HCT116 (cell line): ENCODE results near the gene SYNGR3. TPM values are rescaled to one million over a fixed set of nuclear protein-coding genes. Genes with fewer than 3 reads are reported as not detected.

Source experiments
- ATAC-seq: fragments of 200-7000 bp; cut with Tn5 transposase; 2 replicates; pipeline ENCODE4 v1.9.1; 2020; ENCODE audit warnings: mild to moderate bottlenecking, moderate library complexity
- BruUV-seq: library from RNA; stranded (reverse); fragments of 400-500 nt; replicated peaks from 2 replicates; lab custom pipeline; 2021; lab: Mats Ljungman, UMichigan
- CTCF ChIA-PET: fragments of 300-600 bp; sonication (Branson Sonifier 250); formaldehyde crosslinking; loops from one replicate; lab custom pipeline; 2021; ENCODE audit warnings: antibody characterized with exemption; lab: Charles Lee
- POLR2A ChIA-PET: fragments of 300-600, 350-600 bp; sonication (Branson Sonifier 250); formaldehyde crosslinking; loops from one replicate; lab custom pipeline; 2021; ENCODE audit warnings: antibody characterized with exemption; lab: Charles Lee
- RAD21 ChIA-PET, 2 experiments: fragments of 300-600 bp; sonication (Branson Sonifier 250); formaldehyde crosslinking; loops; one replicate each; lab custom pipeline; 2023; ENCODE audit warnings: low total read pairs in 2 of 2; ENCODE audit not compliant: uncharacterized antibody in 2 of 2, unreplicated experiment in 2 of 2, low non-redundant PET in 1 of 2; lab: Charles Lee
- DNase-seq: peaks from one replicate; pipeline ENCODE4 v3.0.0-alpha.2; 2010; ENCODE audit warnings: low read depth, low spot score
- H2AFZ ChIP-seq: fragments of 200-600 bp; shearing (Covaris generic), sonication (generic); 2 replicates; pipeline ENCODE4 v1.6.1; 2017; ENCODE audit warnings: low read depth, mixed run types, mixed read lengths, antibody characterized with exemption, low read length; ENCODE audit not compliant: poor library complexity, severe bottlenecking
- H3K27ac ChIP-seq: 2 replicates; pipeline ENCODE4 v1.5.1; 2012; ENCODE audit warnings: low read depth, low read length
- H3K27me3 ChIP-seq: fragments of 200-600 bp; sonication (generic); 2 replicates; pipeline ENCODE4 v1.6.1; 2016; ENCODE audit warnings: mixed run types, low read length, mixed read lengths; ENCODE audit not compliant: insufficient read depth
- H3K36me3 ChIP-seq, 2 experiments: fragments of 200-500 bp in 1 of 2; fragments of 200-600 bp in 1 of 2; sonication (Bioruptor generic) in 1 of 2; sonication (generic) in 1 of 2; 2 replicates each; pipeline versions ENCODE4 v1.5.1 to v1.6.1; 2014 to 2016; ENCODE audit warnings: low read length in 2 of 2, inconsistent platforms in 1 of 2, mixed read lengths in 1 of 2, mixed run types in 1 of 2; ENCODE audit not compliant: insufficient read depth in 2 of 2, control insufficient read depth in 1 of 2
- H3K4me1 ChIP-seq, 2 experiments: fragments of 200-600 bp in 1 of 2; sonication (generic) in 1 of 2; 2 replicates each; pipeline versions ENCODE4 v1.5.1 to v1.6.1; 2012 to 2017; ENCODE audit warnings: low read length in 2 of 2, inconsistent platforms in 1 of 2, mild to moderate bottlenecking in 1 of 2, mixed read lengths in 1 of 2, mixed run types in 1 of 2, moderate library complexity in 1 of 2; ENCODE audit not compliant: insufficient read depth in 2 of 2, control insufficient read depth in 1 of 2
- H3K4me2 ChIP-seq: fragments of 200-600 bp; sonication (generic); 2 replicates; pipeline ENCODE4 v1.6.1; 2017; ENCODE audit warnings: mixed run types, low read length, mixed read lengths
- H3K4me3 ChIP-seq, 2 experiments: fragments of 200-600 bp in 1 of 2; sonication (generic) in 1 of 2; replicated peaks in 1 of 2; 2 replicates each; pipeline ENCODE4 v1.5.1; 2011 to 2016; ENCODE audit warnings: low read length in 2 of 2, control low read depth in 1 of 2, low read depth in 1 of 2, mild to moderate bottlenecking in 1 of 2, mixed read lengths in 1 of 2, mixed run types in 1 of 2
- H3K79me2 ChIP-seq: fragments of 200-600 bp; sonication (generic); 2 replicates; pipeline ENCODE4 v1.6.1; 2017; ENCODE audit warnings: mild to moderate bottlenecking, mixed run types, low read length, moderate library complexity, mixed read lengths; ENCODE audit not compliant: insufficient read depth
- H3K9ac ChIP-seq: fragments of 200-600 bp; sonication (generic); 2 replicates; pipeline ENCODE4 v1.6.1; 2016; ENCODE audit warnings: low read length, mixed read lengths
- H3K9me2 ChIP-seq: fragments of 200-600 bp; sonication (generic), shearing (Covaris generic); 2 replicates; pipeline ENCODE4 v1.6.1; 2017; ENCODE audit warnings: mixed run types, mild to moderate bottlenecking, moderate library complexity; ENCODE audit not compliant: insufficient read depth
- H3K9me3 ChIP-seq, 2 experiments: fragments of 200-500 bp in 1 of 2; fragments of 200-600 bp in 1 of 2; sonication (Bioruptor generic) in 1 of 2; sonication (generic) in 1 of 2; 2 replicates each; pipeline ENCODE4 v1.6.1; 2014 to 2017; ENCODE audit warnings: low read length in 2 of 2, mixed read lengths in 2 of 2, inconsistent platforms in 1 of 2, low read depth in 1 of 2, mild to moderate bottlenecking in 1 of 2, mixed run types in 1 of 2, moderate library complexity in 1 of 2; ENCODE audit not compliant: control insufficient read depth in 1 of 2, insufficient read depth in 1 of 2
- H4K20me1 ChIP-seq: fragments of 200-600 bp; sonication (generic), shearing (Covaris generic); 2 replicates; pipeline ENCODE4 v1.6.1; 2017; ENCODE audit warnings: mixed run types, mild to moderate bottlenecking, moderate library complexity; ENCODE audit not compliant: insufficient read depth
- ATF3 ChIP-seq: IDR thresholded peaks from 2 replicates; pipeline ENCODE4 v1.6.1; 2012
- CBX3 ChIP-seq: IDR thresholded peaks from 2 replicates; pipeline ENCODE4 v1.6.1; 2012; ENCODE audit warnings: low read depth
- CEBPB ChIP-seq: IDR thresholded peaks from 2 replicates; pipeline ENCODE4 v1.6.1; 2012; ENCODE audit warnings: low read depth
- CTCF ChIP-seq, 3 experiments: fragments of 200-600 bp in 1 of 3; sonication (generic) in 1 of 3; IDR thresholded peaks in 2 of 3; conservative IDR thresholded peaks in 1 of 3; 2 replicates each; pipeline ENCODE4 v1.5.1; 2012 to 2017; ENCODE audit warnings: low read depth in 2 of 3, low read length in 2 of 3, antibody characterized with exemption in 1 of 3, borderline replicate concordance in 1 of 3, control low read depth in 1 of 3, mild to moderate bottlenecking in 1 of 3, mixed read lengths in 1 of 3, mixed run types in 1 of 3, moderate library complexity in 1 of 3; ENCODE audit not compliant: insufficient read depth in 1 of 3
- EGR1 ChIP-seq: IDR thresholded peaks from 2 replicates; pipeline ENCODE4 v1.6.1; 2012; ENCODE audit warnings: low read depth
- ELF1 ChIP-seq: IDR thresholded peaks from 2 replicates; pipeline ENCODE4 v1.6.1; 2012; ENCODE audit warnings: low read depth, borderline replicate concordance
- EZH2 ChIP-seq: fragments of 200-600 bp; sonication (generic); IDR thresholded peaks from 2 replicates; pipeline ENCODE4 v1.6.1; 2017; ENCODE audit warnings: antibody characterized with exemption, mixed run types
- FOSL1 ChIP-seq: IDR thresholded peaks from 2 replicates; pipeline ENCODE4 v1.6.1; 2012; ENCODE audit warnings: low read depth
- MAX ChIP-seq: IDR thresholded peaks from 2 replicates; pipeline ENCODE4 v1.6.1; 2012
- POLR2AphosphoS5 ChIP-seq: IDR thresholded peaks from 2 replicates; pipeline ENCODE4 v1.6.1; 2011; ENCODE audit warnings: mild to moderate bottlenecking, low read depth, low read length, moderate library complexity
- REST ChIP-seq: IDR thresholded peaks from 2 replicates; pipeline ENCODE4 v1.6.1; 2012; ENCODE audit warnings: low read depth
- SIN3A ChIP-seq: IDR thresholded peaks from 2 replicates; pipeline ENCODE4 v1.6.1; 2012; ENCODE audit warnings: low read depth
- SP1 ChIP-seq: IDR thresholded peaks from 2 replicates; pipeline ENCODE4 v1.6.1; 2012; ENCODE audit warnings: low read depth
- SRF ChIP-seq: IDR thresholded peaks from 2 replicates; pipeline ENCODE4 v1.6.1; 2012; ENCODE audit warnings: low read depth
- YY1 ChIP-seq: IDR thresholded peaks from 2 replicates; pipeline ENCODE4 v1.6.1; 2011; ENCODE audit warnings: low read length, low read depth, moderate library complexity, mild to moderate bottlenecking; ENCODE audit not compliant: insufficient replicate concordance; ENCODE audit errors: extremely low read depth
- ZBTB33 ChIP-seq: IDR thresholded peaks from 2 replicates; pipeline ENCODE4 v1.6.1; 2011; ENCODE audit warnings: mild to moderate bottlenecking, low read length, moderate library complexity; ENCODE audit not compliant: insufficient replicate concordance; ENCODE audit errors: extremely low read depth
- ZFX ChIP-seq: fragments of 450-650 bp; IDR thresholded peaks from 2 replicates; pipeline ENCODE4 v1.6.1; 2017
- ZNF274 ChIP-seq: fragments of 200-500 bp; sonication (Bioruptor generic); IDR thresholded peaks from 2 replicates; pipeline ENCODE4 v1.6.1; 2014; ENCODE audit warnings: mild to moderate bottlenecking, low read depth, low read length, inconsistent platforms
- intact Hi-C: fragments of 100-400 bp; cut with micrococcal nuclease; formaldehyde crosslinking; loops from 2 replicates; pipeline ENCODE4 v1.10.0; 2022
- total RNA-seq: library from RNA; stranded (reverse); gene quantifications from one replicate; pipeline ENCODE4 v1.2.1, GENCODE V29; 2021; ENCODE audit not compliant: unreplicated experiment

The SYNGR3 gene
- total RNA-seq, 1 experiment from 2014 or later: 11.5 TPM

- intact Hi-C loops: no loop called here
- TSS peak; percentile 68 for BruUV-seq
- ATAC-seq (0 out of 2 replicates have a peak, but pooled peaks have one; percentile 1), DNase-seq (no peak)
- H2AFZ ChIP-seq: no peak overlapping the region
- H3K4me3 ChIP-seq: peak overlapping the region; percentile 86 to 87
- ChIA-PET POLR2A (interaction anchor here (1.3 to 1.9 kb wide), 3 partner anchors 15 to 22 kb away, joined by 3 to 9 read pairs (median 8); partner anchors contain the start of gene RPS2), CTCF (interaction anchor here (1.1 kb wide), 1 partner anchor 19 kb away, joined by 5 read pairs; no protein-coding TSS in a partner anchor), RAD21 (interaction anchor here in 1 of 2 experiments (0.9 kb wide), 1 partner anchor 10 kb away, joined by 3 read pairs; no protein-coding TSS in a partner anchor)
- H3K4me1 ChIP-seq: peaks cover 14 to 26% of the 10 kb centered on the region in 2 experiments
- H4K20me1 ChIP-seq: no peaks in the 10 kb centered on the region
- H3K36me3 ChIP-seq: peaks cover 5 to 6% of the 10 kb centered on the region in 2 experiments; a peak in 3 of 4 replicates
- peak overlapping the region; percentile 100 for H3K4me2 ChIP-seq
- no peaks in the 10 kb centered on the region for H3K9me2 ChIP-seq
- H3K27me3 ChIP-seq: no peaks in the 10 kb centered on the region
- no peaks in the 10 kb centered on the region for H3K9me3 ChIP-seq
- H3K79me2 ChIP-seq: no peaks in the 10 kb centered on the region
- TF ChIP-seq YY1 (no peak), SP1 (no peak), CTCF (IDR thresholded peaks at IDR 0.05 in 2 of 3, conservative IDR thresholded peaks at IDR 0.05 in 1 of 3; ENCODE audit: borderline replicate concordance in 1 of 3, insufficient read depth in 1 of 3, low read depth in 2 of 3, low read length in 2 of 3) (no peak), CEBPB (no peak), ZNF274 (no peak), EZH2 (no peak), ZBTB33 (no peak), REST (no peak), SRF (no peak), ZFX (no peak), POLR2AphosphoS5 (no peak), SIN3A (no peak), CBX3 (no peak), EGR1 (no peak), ELF1 (no peak), ATF3 (no peak), MAX (no peak), FOSL1 (no peak)
- peak overlapping the region; percentile 82 for H3K9ac ChIP-seq
- H3K27ac ChIP-seq: peak overlapping the region; percentile 61
Observed at GRCh38 chr16:1942047-1942809, 47.5 kb upstream of the SYNGR3 start.
